H9 (cell line): ENCODE data around the gene PLXNA4. TPM values are rescaled to one million over a fixed set of nuclear protein-coding genes. Genes with fewer than 3 reads are reported as not detected.

ENCODE experiments used
- DNase-seq: peaks from one replicate; pipeline ENCODE4 v3.0.0-alpha.2; 2017
- H2AFZ ChIP-seq: one replicate; pipeline ENCODE4 v1.6.1; 2013; ENCODE audit warnings: mild to moderate bottlenecking, low read length, control low read depth, moderate library complexity
- H2AK5ac ChIP-seq: 2 replicates; pipeline ENCODE4 v1.6.1; 2013; ENCODE audit warnings: low read length, control low read depth, mixed read lengths; ENCODE audit not compliant: insufficient read length
- H2BK120ac ChIP-seq: one replicate; pipeline ENCODE4 v1.6.1; 2013; ENCODE audit warnings: low read depth, mild to moderate bottlenecking, low read length, control low read depth, inconsistent platforms; ENCODE audit not compliant: poor library complexity, severe bottlenecking
- H2BK12ac ChIP-seq: 2 replicates; pipeline ENCODE4 v1.6.1; 2013; ENCODE audit warnings: low read length, control low read depth, mixed read lengths, low read depth; ENCODE audit not compliant: insufficient read length
- H2BK15ac ChIP-seq: 2 replicates; pipeline ENCODE4 v1.6.1; 2013; ENCODE audit warnings: low read depth, low read length, control low read depth
- H2BK20ac ChIP-seq: one replicate; pipeline ENCODE4 v1.6.1; 2013; ENCODE audit warnings: low read depth, mild to moderate bottlenecking, low read length, control low read depth, inconsistent platforms; ENCODE audit not compliant: poor library complexity, severe bottlenecking
- H2BK5ac ChIP-seq: 2 replicates; pipeline ENCODE4 v1.6.1; 2013; ENCODE audit warnings: low read length, control low read depth, mixed read lengths; ENCODE audit not compliant: insufficient read length
- H3K14ac ChIP-seq: 2 replicates; pipeline ENCODE4 v1.6.1; 2013; ENCODE audit warnings: low read length, control low read depth; ENCODE audit not compliant: insufficient read depth
- H3K18ac ChIP-seq: 2 replicates; pipeline ENCODE4 v1.6.1; 2013; ENCODE audit warnings: low read depth, mild to moderate bottlenecking, mixed read lengths, low read length, control low read depth; ENCODE audit not compliant: insufficient read length
- H3K23ac ChIP-seq: 2 replicates; pipeline ENCODE4 v1.6.1; 2013; ENCODE audit warnings: low read length, control low read depth, mixed read lengths, low read depth; ENCODE audit not compliant: insufficient read length
- H3K23me2 ChIP-seq: 2 replicates; pipeline ENCODE4 v1.6.1; 2013; ENCODE audit warnings: low read depth, mild to moderate bottlenecking, mixed read lengths, low read length, control low read depth; ENCODE audit not compliant: insufficient read length, poor library complexity, severe bottlenecking
- H3K27ac ChIP-seq: 2 replicates; pipeline ENCODE4 v1.5.1; 2013; ENCODE audit warnings: low read length, control low read depth, mixed read lengths, low read depth; ENCODE audit not compliant: insufficient read length
- H3K27me3 ChIP-seq: 2 replicates; pipeline ENCODE4 v1.6.1; 2013; ENCODE audit warnings: low read length, control low read depth, inconsistent platforms; ENCODE audit not compliant: insufficient read depth
- H3K4ac ChIP-seq: 2 replicates; pipeline ENCODE4 v1.6.1; 2013; ENCODE audit warnings: low read depth, mild to moderate bottlenecking, control low read depth, inconsistent platforms, low read length, moderate library complexity
- H3K4me1 ChIP-seq: 2 replicates; pipeline ENCODE4 v1.6.1; 2013; ENCODE audit warnings: low read length, control low read depth, inconsistent platforms; ENCODE audit not compliant: insufficient read depth
- H3K4me2 ChIP-seq: 2 replicates; pipeline ENCODE4 v1.6.1; 2013; ENCODE audit warnings: low read length, control low read depth, mixed read lengths; ENCODE audit not compliant: insufficient read length, insufficient read depth
- H3K56ac ChIP-seq: 2 replicates; pipeline ENCODE4 v1.6.1; 2013; ENCODE audit warnings: low read depth, mild to moderate bottlenecking, mixed read lengths, low read length, control low read depth; ENCODE audit not compliant: insufficient read length
- H3K79me1 ChIP-seq: 2 replicates; pipeline ENCODE4 v1.6.1; 2013; ENCODE audit warnings: low read depth, mild to moderate bottlenecking, moderate library complexity, low read length, control low read depth, inconsistent platforms; ENCODE audit not compliant: insufficient read depth, poor library complexity, severe bottlenecking
- H3K79me2 ChIP-seq: 2 replicates; pipeline ENCODE4 v1.6.1; 2013; ENCODE audit warnings: low read length, control low read depth, inconsistent platforms; ENCODE audit not compliant: insufficient read depth
- H3K9ac ChIP-seq: 2 replicates; pipeline ENCODE4 v1.6.1; 2013; ENCODE audit warnings: low read length, control low read depth, mixed read lengths; ENCODE audit not compliant: insufficient read length; ENCODE audit errors: extremely low read depth
- H3K9me3 ChIP-seq: one replicate; pipeline ENCODE4 v1.6.1; 2013; ENCODE audit warnings: low read depth, low read length, inconsistent platforms; ENCODE audit not compliant: control insufficient read depth
- H3T11ph ChIP-seq: one replicate; pipeline ENCODE4 v1.6.1; 2013; ENCODE audit warnings: mild to moderate bottlenecking, low read length, control low read depth, inconsistent platforms
- H4K20me1 ChIP-seq: one replicate; pipeline ENCODE4 v1.6.1; 2013; ENCODE audit not compliant: control insufficient read depth, insufficient read length, insufficient read depth
- H4K5ac ChIP-seq: 2 replicates; pipeline ENCODE4 v1.6.1; 2013; ENCODE audit warnings: low read depth, mild to moderate bottlenecking, mixed read lengths, low read length, control low read depth; ENCODE audit not compliant: insufficient read length
- H4K8ac ChIP-seq: replicated peaks from 2 replicates; pipeline ENCODE4 v1.6.1; 2013; ENCODE audit warnings: low read length, control low read depth, mixed read lengths, low read depth; ENCODE audit not compliant: insufficient read length
- H4K91ac ChIP-seq: 2 replicates; pipeline ENCODE4 v1.6.1; 2013; ENCODE audit warnings: low read depth, mild to moderate bottlenecking, moderate library complexity, mixed read lengths, low read length, control low read depth; ENCODE audit not compliant: insufficient read length
- H3K27ac Mint-ChIP-seq, 3 experiments: 2 replicates in 2 of 3; 3 replicates in 1 of 3; pipeline ENCODE4 v1.8.0; 2020 to 2021; ENCODE audit warnings: mixed read lengths in 3 of 3, mild to moderate bottlenecking in 1 of 3, moderate library complexity in 1 of 3
- H3K27me3 Mint-ChIP-seq: 2 replicates; pipeline ENCODE4 v1.8.0; 2021; ENCODE audit warnings: low read depth, mild to moderate bottlenecking, moderate library complexity, mixed read lengths
- H3K36me3 Mint-ChIP-seq, 3 experiments: 2 replicates in 2 of 3; 3 replicates in 1 of 3; pipeline ENCODE4 v1.8.0; 2020 to 2021; ENCODE audit warnings: low read depth in 3 of 3, mixed read lengths in 3 of 3; ENCODE audit not compliant: insufficient read depth in 1 of 3
- H3K4me1 Mint-ChIP-seq, 2 experiments: 2 replicates each; pipeline ENCODE4 v1.8.0; 2020; ENCODE audit warnings: mixed read lengths in 2 of 2
- H3K4me3 Mint-ChIP-seq, 2 experiments: 2 replicates in 1 of 2; 3 replicates in 1 of 2; pipeline ENCODE4 v1.8.0; 2020 to 2021; ENCODE audit warnings: mild to moderate bottlenecking in 2 of 2, mixed read lengths in 2 of 2, moderate library complexity in 1 of 2
- H3K9me3 Mint-ChIP-seq, 2 experiments: 2 replicates in 1 of 2; 3 replicates in 1 of 2; pipeline ENCODE4 v1.8.0; 2020; ENCODE audit warnings: mild to moderate bottlenecking in 2 of 2, mixed read lengths in 2 of 2, moderate library complexity in 1 of 2
- WGBS: extraction: QIAGEN DNeasy Blood & Tissue Kit; methylation state at CpG from one replicate; pipeline ENCODE4 v1.1.7; 2013; ENCODE audit warnings: missing lambda C conversion rate, low lambda C conversion rate, mixed read lengths; ENCODE audit not compliant: insufficient read length; ENCODE audit errors: extremely low coverage; 5-methylcytosine and 5-hydroxymethylcytosine counted together
- total RNA-seq: library from RNA; stranded (reverse); gene quantifications from 2 replicates; pipeline ENCODE4 v1.2.1, GENCODE V29; 2021
- TF ChIP-seq, protein P1 (sequence below): fragments of 200-600 bp; sonication (generic); conservative IDR thresholded peaks from 3 replicates; pipeline ENCODE4 v1.8.0; 2021; ENCODE audit warnings: antibody characterized with exemption, mild to moderate bottlenecking

PLXNA4 gene
- total RNA-seq, 1 experiment from 2014 or later, result 0.35 TPM

DNA sequence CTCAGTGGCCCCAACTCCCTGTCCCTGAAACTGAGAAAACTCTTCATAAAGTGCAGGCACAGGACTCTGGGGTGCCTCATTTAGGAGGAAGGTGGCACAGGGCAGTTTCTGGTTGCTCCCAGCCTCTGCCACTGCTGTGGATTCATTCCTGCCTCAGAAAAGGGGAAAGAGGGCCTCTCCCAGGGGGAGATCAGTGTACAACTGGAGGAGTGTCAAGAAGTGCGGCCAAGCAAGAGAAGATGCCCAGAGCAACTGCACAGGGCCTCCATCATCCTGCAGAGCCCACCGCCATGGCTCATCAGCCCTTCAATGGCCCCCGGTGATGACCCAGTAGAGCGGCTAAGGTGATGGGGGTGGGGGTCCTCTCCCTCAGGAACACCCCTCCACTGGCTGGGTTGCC lies 150.3 kb downstream of the PLXNA4 start:
- TF ChIP-seq, protein P1, sequence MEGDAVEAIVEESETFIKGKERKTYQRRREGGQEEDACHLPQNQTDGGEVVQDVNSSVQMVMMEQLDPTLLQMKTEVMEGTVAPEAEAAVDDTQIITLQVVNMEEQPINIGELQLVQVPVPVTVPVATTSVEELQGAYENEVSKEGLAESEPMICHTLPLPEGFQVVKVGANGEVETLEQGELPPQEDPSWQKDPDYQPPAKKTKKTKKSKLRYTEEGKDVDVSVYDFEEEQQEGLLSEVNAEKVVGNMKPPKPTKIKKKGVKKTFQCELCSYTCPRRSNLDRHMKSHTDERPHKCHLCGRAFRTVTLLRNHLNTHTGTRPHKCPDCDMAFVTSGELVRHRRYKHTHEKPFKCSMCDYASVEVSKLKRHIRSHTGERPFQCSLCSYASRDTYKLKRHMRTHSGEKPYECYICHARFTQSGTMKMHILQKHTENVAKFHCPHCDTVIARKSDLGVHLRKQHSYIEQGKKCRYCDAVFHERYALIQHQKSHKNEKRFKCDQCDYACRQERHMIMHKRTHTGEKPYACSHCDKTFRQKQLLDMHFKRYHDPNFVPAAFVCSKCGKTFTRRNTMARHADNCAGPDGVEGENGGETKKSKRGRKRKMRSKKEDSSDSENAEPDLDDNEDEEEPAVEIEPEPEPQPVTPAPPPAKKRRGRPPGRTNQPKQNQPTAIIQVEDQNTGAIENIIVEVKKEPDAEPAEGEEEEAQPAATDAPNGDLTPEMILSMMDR, result no peak
- no peak overlapping the region for H3K14ac ChIP-seq
- no peak overlapping the region for H4K91ac ChIP-seq
- H4K5ac ChIP-seq, result no peak overlapping the region
- no CpG with 5 or more reads among the region's 4 CpGs for WGBS
- H2AFZ ChIP-seq, result no peak overlapping the region
- H2BK12ac ChIP-seq, result no peak overlapping the region
- no peaks in the 10 kb centered on the region; the same call in 1 of the 2 replicates for H3K4me1 ChIP-seq
- H3K23me2 ChIP-seq, result peaks cover 4% of the 10 kb centered on the region
- no peak overlapping the region for H3K27ac ChIP-seq
- Mint-ChIP-seq H3K4me1 (peaks cover 20 to 29% of the 10 kb centered on the region in 2 experiments), H3K27me3 (peaks cover 2% of the 10 kb centered on the region), H3K27ac (no peak overlapping the region), H3K9me3 (no peaks in the 10 kb centered on the region), H3K36me3 (peaks cover 0 to under 1% (median 0%) of the 10 kb centered on the region in 3 experiments; a peak in 3 of 7 replicates), H3K4me3 (no peak overlapping the region)
- H3K18ac ChIP-seq, result no peak overlapping the region
- H3K4me2 ChIP-seq, result no peak overlapping the region
- no peak overlapping the region for H3K56ac ChIP-seq
- no peak overlapping the region for H3K23ac ChIP-seq
- no peak overlapping the region for H2BK20ac ChIP-seq
- no peaks in the 10 kb centered on the region for H3K79me1 ChIP-seq
- H3K9me3 ChIP-seq, result no peaks in the 10 kb centered on the region
- H2AK5ac ChIP-seq, result no peak overlapping the region
- H3K9ac ChIP-seq, result no peak overlapping the region
- H3K79me2 ChIP-seq, result no peaks in the 10 kb centered on the region
- no peak overlapping the region for H2BK15ac ChIP-seq
- H2BK120ac ChIP-seq, result no peak overlapping the region
- H4K8ac ChIP-seq, result no peak overlapping the region
- H2BK5ac ChIP-seq, result no peak overlapping the region
- H4K20me1 ChIP-seq, result no peaks in the 10 kb centered on the region
- H3K27me3 ChIP-seq, result no peaks in the 10 kb centered on the region
- no peak overlapping the region for H3T11ph ChIP-seq
- DNase-seq, result no peak
- H3K4ac ChIP-seq, result no peak overlapping the region
